ENCODE results near the gene FLNC. TPM values are rescaled to one million over a fixed set of nuclear protein-coding genes. Genes with fewer than 3 reads are reported as not detected.

The FLNC gene
- total and polyA plus RNA-seq, 2 of the 4 experiments (the other 2 are of a cell fraction), result 116 to 154 TPM

DNA sequence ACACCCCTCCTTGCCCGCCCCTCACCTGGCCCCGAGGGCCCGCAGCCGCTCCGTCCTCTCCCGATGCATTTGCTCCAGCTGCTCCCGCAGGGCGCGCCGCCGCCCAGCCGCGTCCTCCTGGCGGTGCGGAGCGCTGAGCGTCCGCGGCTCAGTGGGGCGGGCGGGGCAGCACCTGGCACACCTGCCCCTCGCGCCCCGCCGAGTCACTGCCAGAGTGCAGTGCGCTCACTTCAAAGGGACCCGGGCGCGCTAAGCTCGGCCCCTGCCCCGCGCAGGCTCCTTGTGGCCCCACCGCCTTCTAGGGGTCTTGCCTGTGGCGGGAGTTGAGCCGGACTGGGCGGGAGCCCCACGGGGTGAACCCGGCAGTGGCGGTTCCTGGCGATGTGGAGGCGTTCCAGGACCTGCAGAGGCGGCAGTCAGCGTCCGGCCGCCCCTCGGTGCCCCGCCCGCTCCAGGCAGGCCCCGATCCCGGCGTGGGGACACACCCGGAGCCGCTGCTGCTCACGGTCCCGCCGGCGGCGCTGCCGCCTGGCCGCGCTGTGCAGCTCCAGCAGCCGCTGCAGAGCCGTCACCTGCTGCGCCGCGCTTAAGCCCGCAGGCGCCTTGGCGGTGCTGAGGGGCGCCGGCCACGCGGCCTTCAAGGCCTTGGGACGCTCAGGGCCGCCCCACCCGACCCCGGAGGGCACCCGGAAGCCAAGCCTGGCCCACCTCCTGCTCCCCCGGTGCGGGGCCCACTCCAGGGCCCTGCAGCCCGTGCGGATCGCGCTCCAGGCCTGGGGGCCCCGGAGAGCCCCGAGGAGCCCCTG is 39.1 kb downstream of the FLNC start:
- Histone ChIP-seq H3K9ac (ENCODE audit: low read depth, low read length) (no peak overlapping the region), H3K9me3 (ENCODE audit: control insufficient read depth, insufficient read depth, low read length) (no peaks in the 10 kb centered on the region), H2AK9ac (replicated peaks; ENCODE audit: low read depth, low read length, poor library complexity) (no peak overlapping the region), H3K4me1 (ENCODE audit: control insufficient read depth, insufficient read depth, low read length) (no peaks in the 10 kb centered on the region), H3K79me1 (ENCODE audit: low read depth in 1 of 2, low read length in 2 of 2) (peaks cover under 1 to 2% of the 10 kb centered on the region in 2 experiments; a peak in 3 of 4 replicates), H4K20me1 (ENCODE audit: insufficient read depth, low read length) (peaks cover 24% of the 10 kb centered on the region), H4K8ac (ENCODE audit: low read depth in 2 of 2, low read length in 2 of 2) (no peak overlapping the region), H3K27ac (ENCODE audit: insufficient read depth, low read length) (no peak overlapping the region), H3K4me3 (ENCODE audit: insufficient read depth, low read depth, low read length) (peak overlapping the region; percentile 35), H2BK20ac (ENCODE audit: low read depth, low read length) (no peak overlapping the region), H3K27me3 (ENCODE audit: control insufficient read depth, insufficient read depth, low read length) (peaks cover 27% of the 10 kb centered on the region), H3K14ac (replicated peaks; ENCODE audit: low read depth, low read length) (no peak overlapping the region), H3K23ac (ENCODE audit: low read depth, low read length) (no peak overlapping the region), H3K9me1 (ENCODE audit: insufficient read depth, low read length) (no peaks in the 10 kb centered on the region), H2BK15ac (ENCODE audit: low read depth, low read length) (no peak overlapping the region), H2AK5ac (ENCODE audit: low read depth, low read length) (no peak overlapping the region), H3K18ac (ENCODE audit: low read depth, low read length) (no peak overlapping the region), H2AFZ (replicated peaks; ENCODE audit: low read length, poor library complexity) (peak overlapping the region; percentile 60), H4K91ac (ENCODE audit: insufficient read depth, low read depth, low read length) (no peak overlapping the region), H3K4me2 (ENCODE audit: low read depth, low read length) (peak overlapping the region; percentile 53), H2BK120ac (ENCODE audit: low read depth, low read length) (no peak overlapping the region), H3K4ac (ENCODE audit: low read depth, low read length) (no peak overlapping the region), H3K56ac (ENCODE audit: extremely low read depth, insufficient read depth, low read length) (no peak overlapping the region), H4K5ac (ENCODE audit: low read depth, low read length) (no peak overlapping the region), H3K36me3 (ENCODE audit: control insufficient read depth, insufficient read depth, low read length) (peaks cover 16% of the 10 kb centered on the region), H2BK5ac (ENCODE audit: low read depth, low read length, poor library complexity, severe bottlenecking) (no peak overlapping the region)
- POLR2A ChIA-PET (ENCODE audit: unreplicated experiment), result no interaction called here
- peak; percentile 23 for DNase-seq
- CTCF ChIA-PET, result interaction anchor here (0.6 kb wide), 1 partner anchor 48 kb away, joined by 3 read pairs; no protein-coding TSS in a partner anchor
- in situ Hi-C loops (cut with MboI; ENCODE audit: low sequenced_read_pairs), result no loop called here
- TF ChIP-seq, protein P1, sequence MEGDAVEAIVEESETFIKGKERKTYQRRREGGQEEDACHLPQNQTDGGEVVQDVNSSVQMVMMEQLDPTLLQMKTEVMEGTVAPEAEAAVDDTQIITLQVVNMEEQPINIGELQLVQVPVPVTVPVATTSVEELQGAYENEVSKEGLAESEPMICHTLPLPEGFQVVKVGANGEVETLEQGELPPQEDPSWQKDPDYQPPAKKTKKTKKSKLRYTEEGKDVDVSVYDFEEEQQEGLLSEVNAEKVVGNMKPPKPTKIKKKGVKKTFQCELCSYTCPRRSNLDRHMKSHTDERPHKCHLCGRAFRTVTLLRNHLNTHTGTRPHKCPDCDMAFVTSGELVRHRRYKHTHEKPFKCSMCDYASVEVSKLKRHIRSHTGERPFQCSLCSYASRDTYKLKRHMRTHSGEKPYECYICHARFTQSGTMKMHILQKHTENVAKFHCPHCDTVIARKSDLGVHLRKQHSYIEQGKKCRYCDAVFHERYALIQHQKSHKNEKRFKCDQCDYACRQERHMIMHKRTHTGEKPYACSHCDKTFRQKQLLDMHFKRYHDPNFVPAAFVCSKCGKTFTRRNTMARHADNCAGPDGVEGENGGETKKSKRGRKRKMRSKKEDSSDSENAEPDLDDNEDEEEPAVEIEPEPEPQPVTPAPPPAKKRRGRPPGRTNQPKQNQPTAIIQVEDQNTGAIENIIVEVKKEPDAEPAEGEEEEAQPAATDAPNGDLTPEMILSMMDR (conservative IDR thresholded peaks at IDR 0.05; ENCODE audit: low read depth, low read length), result 0 out of 2 replicates have a peak, but pooled peaks have one; percentile 13
- TF ChIP-seq MAFK (IDR thresholded peaks at IDR 0.05; ENCODE audit: low read depth, low read length) (no peak), BHLHE40 (IDR thresholded peaks at IDR 0.05; ENCODE audit: low read depth, low read length) (no peak)
- TF ChIP-seq, protein P2, sequence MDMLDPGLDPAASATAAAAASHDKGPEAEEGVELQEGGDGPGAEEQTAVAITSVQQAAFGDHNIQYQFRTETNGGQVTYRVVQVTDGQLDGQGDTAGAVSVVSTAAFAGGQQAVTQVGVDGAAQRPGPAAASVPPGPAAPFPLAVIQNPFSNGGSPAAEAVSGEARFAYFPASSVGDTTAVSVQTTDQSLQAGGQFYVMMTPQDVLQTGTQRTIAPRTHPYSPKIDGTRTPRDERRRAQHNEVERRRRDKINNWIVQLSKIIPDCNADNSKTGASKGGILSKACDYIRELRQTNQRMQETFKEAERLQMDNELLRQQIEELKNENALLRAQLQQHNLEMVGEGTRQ (IDR thresholded peaks at IDR 0.05; ENCODE audit: low read depth, low read length), result no peak
- ATAC-seq (ENCODE audit: low read depth), result peak; percentile 79
- dilution Hi-C loops (cut with HindIII; ENCODE audit: low sequenced_read_pairs, unreplicated experiment), result no loop called here
- no TSS peak for BruUV-seq (replicated peaks)
- 5% methylated on average over 53 of the region's 86 CpGs; no CpG with 5 or more reads in 1 of the 2 experiments for WGBS, 2 experiments (ENCODE audit: extremely low coverage in 2 of 2, insufficient read length in 1 of 2)
- intact Hi-C loops (cut with micrococcal nuclease), result no loop called here

All from IMR-90 (cell line).